GM23338 (cell line): Measurements from ENCODE around the gene CELSR3. TPM values are rescaled to one million over a fixed set of nuclear protein-coding genes. Genes with fewer than 3 reads are reported as not detected.

ENCODE experiments used
- ATAC-seq: fragments of 200-7000 bp; cut with Tn5 transposase; 3 replicates; pipeline ENCODE4 v1.9.1; 2020
- DNase-seq: peaks from one replicate; pipeline ENCODE4 v3.0.0-alpha.2; 2015; ENCODE audit warnings: low spot score
- H2AFZ ChIP-seq: fragments of 200-600 bp; sonication (generic); 2 replicates; pipeline ENCODE4 v1.8.0; 2016; ENCODE audit warnings: antibody characterized with exemption, mild to moderate bottlenecking, moderate library complexity
- H3F3A ChIP-seq: fragments of 200-600 bp; sonication (generic); replicated peaks from 2 replicates; pipeline ENCODE4 v1.8.0; 2017; ENCODE audit warnings: antibody characterized with exemption, mixed run types, low read depth
- H3K27ac ChIP-seq: fragments of 200-600 bp; sonication (generic); 2 replicates; pipeline ENCODE4 v1.6.1; 2016; ENCODE audit warnings: low read depth
- H3K27me3 ChIP-seq: fragments of 200-600 bp; sonication (generic); 2 replicates; pipeline ENCODE4 v1.8.0; 2016; ENCODE audit warnings: mild to moderate bottlenecking, mixed run types, moderate library complexity; ENCODE audit not compliant: insufficient read depth
- H3K36me3 ChIP-seq: fragments of 200-600 bp; sonication (generic); 2 replicates; pipeline ENCODE4 v1.8.0; 2016; ENCODE audit warnings: mild to moderate bottlenecking; ENCODE audit not compliant: insufficient read depth
- H3K4me1 ChIP-seq: fragments of 200-600 bp; sonication (generic); 2 replicates; pipeline ENCODE4 v1.8.0; 2016; ENCODE audit warnings: mild to moderate bottlenecking, moderate library complexity; ENCODE audit not compliant: insufficient read depth
- H3K4me2 ChIP-seq: fragments of 200-600 bp; sonication (generic); 2 replicates; pipeline ENCODE4 v1.7.1; 2017; ENCODE audit warnings: mixed run types
- H3K4me3 ChIP-seq: fragments of 200-600 bp; sonication (generic); 2 replicates; pipeline ENCODE4 v1.6.1; 2016; ENCODE audit warnings: mixed run types
- H3K79me2 ChIP-seq: fragments of 200-600 bp; sonication (generic); replicated peaks from 2 replicates; pipeline ENCODE4 v1.8.0; 2017; ENCODE audit warnings: mild to moderate bottlenecking; ENCODE audit not compliant: insufficient read depth
- H3K9me2 ChIP-seq: fragments of 200-600 bp; sonication (generic); 2 replicates; pipeline ENCODE4 v1.8.0; 2017; ENCODE audit not compliant: insufficient read depth
- H4K20me1 ChIP-seq: fragments of 200-600 bp; sonication (generic); replicated peaks from 2 replicates; pipeline ENCODE4 v1.8.0; 2017; ENCODE audit warnings: mild to moderate bottlenecking; ENCODE audit not compliant: insufficient read depth
- H3K27ac Mint-ChIP-seq: 2 replicates; pipeline ENCODE4 v1.8.0; 2020; ENCODE audit warnings: inconsistent platforms, mild to moderate bottlenecking, moderate library complexity, mixed read lengths
- H3K27me3 Mint-ChIP-seq: 3 replicates; pipeline ENCODE4 v1.8.0; 2022; ENCODE audit warnings: low read depth, mild to moderate bottlenecking, moderate library complexity, mixed read lengths, inconsistent platforms; ENCODE audit not compliant: insufficient read depth, poor library complexity
- H3K36me3 Mint-ChIP-seq: 3 replicates; pipeline ENCODE4 v1.8.0; 2021; ENCODE audit warnings: low read depth, mild to moderate bottlenecking, inconsistent platforms, moderate library complexity, mixed read lengths
- H3K4me1 Mint-ChIP-seq: 3 replicates; pipeline ENCODE4 v1.8.0; 2020; ENCODE audit warnings: mild to moderate bottlenecking, inconsistent platforms, mixed read lengths
- H3K4me3 Mint-ChIP-seq: 3 replicates; pipeline ENCODE4 v1.8.0; 2021; ENCODE audit warnings: moderate library complexity, mild to moderate bottlenecking, inconsistent platforms, mixed read lengths
- H3K9me3 Mint-ChIP-seq: 3 replicates; pipeline ENCODE4 v1.8.0; 2020; ENCODE audit warnings: moderate library complexity, mild to moderate bottlenecking, inconsistent platforms, mixed read lengths
- CREB1 ChIP-seq: fragments of 250-450 bp; sonication (Bioruptor Pico); IDR thresholded peaks from 2 replicates; pipeline ENCODE4 v1.5.0; 2020; ENCODE audit warnings: low read depth, mild to moderate bottlenecking, moderate library complexity
- EZH2 ChIP-seq: fragments of 200-600 bp; sonication (generic); IDR thresholded peaks from one replicate; pipeline ENCODE4 v1.8.0; 2017; ENCODE audit warnings: antibody characterized with exemption, mild to moderate bottlenecking, low read depth; ENCODE audit not compliant: unreplicated experiment
- EZH2phosphoT487 ChIP-seq: fragments of 200-600 bp; sonication (generic); IDR thresholded peaks from one replicate; pipeline ENCODE4 v1.8.1; 2018; ENCODE audit warnings: antibody characterized with exemption; ENCODE audit not compliant: unreplicated experiment
- JUNB ChIP-seq: IDR thresholded peaks from one replicate; pipeline ENCODE4 v1.6.1; 2016; ENCODE audit warnings: antibody characterized with exemption; ENCODE audit not compliant: unreplicated experiment
- NANOG ChIP-seq: IDR thresholded peaks from 2 replicates; pipeline ENCODE4 v1.6.1; 2016; ENCODE audit warnings: antibody characterized with exemption, borderline replicate concordance
- POLR2AphosphoS5 ChIP-seq: IDR thresholded peaks from 2 replicates; pipeline ENCODE4 v1.6.1; 2016; ENCODE audit warnings: antibody characterized with exemption, low read depth
- STAT1 ChIP-seq: IDR thresholded peaks from one replicate; pipeline ENCODE4 v1.6.1; 2016; ENCODE audit warnings: antibody characterized with exemption; ENCODE audit not compliant: unreplicated experiment
- ZNF114 ChIP-seq: fragments of 250-450 bp; sonication (Bioruptor Pico); IDR thresholded peaks from 2 replicates; pipeline ENCODE4 v1.5.0; 2020; ENCODE audit warnings: mild to moderate bottlenecking, moderate library complexity
- ZNF331 ChIP-seq: fragments of 250-450 bp; sonication (Bioruptor Pico); IDR thresholded peaks from 2 replicates; pipeline ENCODE4 v1.5.0; 2020; ENCODE audit warnings: low read depth, mild to moderate bottlenecking, moderate library complexity
- polyA plus RNA-seq: library from polyadenylated mRNA; unstranded; fragments of >200 nt; fragmentation: Nextera tagmentation; extraction: Ambion mirVana; gene quantifications from 2 replicates; pipeline ENCODE4 v1.2.1, GENCODE V29; 2016
- total RNA-seq: library from RNA; depleted of rRNA; stranded (reverse); fragments of >200 nt; shearing (Covaris generic); gene quantifications from 2 replicates; pipeline ENCODE4 v1.2.3, GENCODE V29; 2014
- TF ChIP-seq, protein P1 (sequence below): fragments of 250-450 bp; sonication (Bioruptor Pico); IDR thresholded peaks from 2 replicates; pipeline ENCODE4 v1.5.0; 2020; ENCODE audit warnings: mild to moderate bottlenecking, moderate library complexity
- TF ChIP-seq, protein P2 (sequence below), 2 experiments: fragments of 200-600 bp in 1 of 2; sonication (generic) in 1 of 2; conservative IDR thresholded peaks; 2 replicates each; pipeline versions ENCODE4 v1.5.1 to v1.6.1; 2016 to 2017; ENCODE audit warnings: antibody characterized with exemption in 2 of 2, low read depth in 2 of 2, mild to moderate bottlenecking in 2 of 2, moderate library complexity in 1 of 2
- TF ChIP-seq, protein P3 (sequence below): IDR thresholded peaks from 2 replicates; pipeline ENCODE4 v1.6.1; 2016; ENCODE audit warnings: antibody characterized with exemption
- TF ChIP-seq, protein P4 (sequence below): IDR thresholded peaks from one replicate; pipeline ENCODE4 v1.6.1; 2018; ENCODE audit warnings: antibody characterized with exemption; ENCODE audit not compliant: unreplicated experiment

Gene CELSR3
- total and polyA plus RNA-seq, 2 experiments from 2014 or later: 7.5 to 33.3 TPM

DNA sequence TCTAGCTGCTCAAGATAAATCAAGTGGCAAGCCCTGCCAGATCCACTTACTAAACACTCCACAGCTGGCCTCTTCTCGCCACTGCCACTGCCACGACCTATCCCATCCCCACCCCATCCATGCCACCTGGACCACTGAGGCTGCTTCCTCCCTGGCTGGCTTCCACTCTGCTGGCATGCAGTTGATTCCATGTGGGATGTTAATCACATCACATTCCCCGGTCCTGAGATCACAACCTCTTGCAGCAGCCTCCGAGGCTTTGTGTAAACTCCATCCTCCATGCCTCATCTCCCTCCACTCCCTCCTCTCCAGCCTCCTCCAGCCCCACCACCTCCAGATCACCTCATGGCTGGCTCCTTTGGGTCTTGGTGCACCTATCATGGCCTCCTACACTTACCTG is 15.4 kb upstream of the CELSR3 start:
- Mint-ChIP-seq H3K36me3 (peaks cover 68% of the 10 kb centered on the region), H3K27me3 (peaks cover 17% of the 10 kb centered on the region), H3K27ac (no peak overlapping the region), H3K4me3 (no peak overlapping the region), H3K4me1 (no peaks in the 10 kb centered on the region), H3K9me3 (no peaks in the 10 kb centered on the region; the same call in 2 of the 3 replicates)
- H3K27me3 ChIP-seq: no peaks in the 10 kb centered on the region
- no peak overlapping the region for H2AFZ ChIP-seq
- H3K4me2 ChIP-seq: no peak overlapping the region
- no peaks in the 10 kb centered on the region for H3K9me2 ChIP-seq
- no peaks in the 10 kb centered on the region for H3F3A ChIP-seq
- no peaks in the 10 kb centered on the region for H3K79me2 ChIP-seq
- no peak for ATAC-seq
- no peak overlapping the region for H3K27ac ChIP-seq
- TF ChIP-seq, protein P1, sequence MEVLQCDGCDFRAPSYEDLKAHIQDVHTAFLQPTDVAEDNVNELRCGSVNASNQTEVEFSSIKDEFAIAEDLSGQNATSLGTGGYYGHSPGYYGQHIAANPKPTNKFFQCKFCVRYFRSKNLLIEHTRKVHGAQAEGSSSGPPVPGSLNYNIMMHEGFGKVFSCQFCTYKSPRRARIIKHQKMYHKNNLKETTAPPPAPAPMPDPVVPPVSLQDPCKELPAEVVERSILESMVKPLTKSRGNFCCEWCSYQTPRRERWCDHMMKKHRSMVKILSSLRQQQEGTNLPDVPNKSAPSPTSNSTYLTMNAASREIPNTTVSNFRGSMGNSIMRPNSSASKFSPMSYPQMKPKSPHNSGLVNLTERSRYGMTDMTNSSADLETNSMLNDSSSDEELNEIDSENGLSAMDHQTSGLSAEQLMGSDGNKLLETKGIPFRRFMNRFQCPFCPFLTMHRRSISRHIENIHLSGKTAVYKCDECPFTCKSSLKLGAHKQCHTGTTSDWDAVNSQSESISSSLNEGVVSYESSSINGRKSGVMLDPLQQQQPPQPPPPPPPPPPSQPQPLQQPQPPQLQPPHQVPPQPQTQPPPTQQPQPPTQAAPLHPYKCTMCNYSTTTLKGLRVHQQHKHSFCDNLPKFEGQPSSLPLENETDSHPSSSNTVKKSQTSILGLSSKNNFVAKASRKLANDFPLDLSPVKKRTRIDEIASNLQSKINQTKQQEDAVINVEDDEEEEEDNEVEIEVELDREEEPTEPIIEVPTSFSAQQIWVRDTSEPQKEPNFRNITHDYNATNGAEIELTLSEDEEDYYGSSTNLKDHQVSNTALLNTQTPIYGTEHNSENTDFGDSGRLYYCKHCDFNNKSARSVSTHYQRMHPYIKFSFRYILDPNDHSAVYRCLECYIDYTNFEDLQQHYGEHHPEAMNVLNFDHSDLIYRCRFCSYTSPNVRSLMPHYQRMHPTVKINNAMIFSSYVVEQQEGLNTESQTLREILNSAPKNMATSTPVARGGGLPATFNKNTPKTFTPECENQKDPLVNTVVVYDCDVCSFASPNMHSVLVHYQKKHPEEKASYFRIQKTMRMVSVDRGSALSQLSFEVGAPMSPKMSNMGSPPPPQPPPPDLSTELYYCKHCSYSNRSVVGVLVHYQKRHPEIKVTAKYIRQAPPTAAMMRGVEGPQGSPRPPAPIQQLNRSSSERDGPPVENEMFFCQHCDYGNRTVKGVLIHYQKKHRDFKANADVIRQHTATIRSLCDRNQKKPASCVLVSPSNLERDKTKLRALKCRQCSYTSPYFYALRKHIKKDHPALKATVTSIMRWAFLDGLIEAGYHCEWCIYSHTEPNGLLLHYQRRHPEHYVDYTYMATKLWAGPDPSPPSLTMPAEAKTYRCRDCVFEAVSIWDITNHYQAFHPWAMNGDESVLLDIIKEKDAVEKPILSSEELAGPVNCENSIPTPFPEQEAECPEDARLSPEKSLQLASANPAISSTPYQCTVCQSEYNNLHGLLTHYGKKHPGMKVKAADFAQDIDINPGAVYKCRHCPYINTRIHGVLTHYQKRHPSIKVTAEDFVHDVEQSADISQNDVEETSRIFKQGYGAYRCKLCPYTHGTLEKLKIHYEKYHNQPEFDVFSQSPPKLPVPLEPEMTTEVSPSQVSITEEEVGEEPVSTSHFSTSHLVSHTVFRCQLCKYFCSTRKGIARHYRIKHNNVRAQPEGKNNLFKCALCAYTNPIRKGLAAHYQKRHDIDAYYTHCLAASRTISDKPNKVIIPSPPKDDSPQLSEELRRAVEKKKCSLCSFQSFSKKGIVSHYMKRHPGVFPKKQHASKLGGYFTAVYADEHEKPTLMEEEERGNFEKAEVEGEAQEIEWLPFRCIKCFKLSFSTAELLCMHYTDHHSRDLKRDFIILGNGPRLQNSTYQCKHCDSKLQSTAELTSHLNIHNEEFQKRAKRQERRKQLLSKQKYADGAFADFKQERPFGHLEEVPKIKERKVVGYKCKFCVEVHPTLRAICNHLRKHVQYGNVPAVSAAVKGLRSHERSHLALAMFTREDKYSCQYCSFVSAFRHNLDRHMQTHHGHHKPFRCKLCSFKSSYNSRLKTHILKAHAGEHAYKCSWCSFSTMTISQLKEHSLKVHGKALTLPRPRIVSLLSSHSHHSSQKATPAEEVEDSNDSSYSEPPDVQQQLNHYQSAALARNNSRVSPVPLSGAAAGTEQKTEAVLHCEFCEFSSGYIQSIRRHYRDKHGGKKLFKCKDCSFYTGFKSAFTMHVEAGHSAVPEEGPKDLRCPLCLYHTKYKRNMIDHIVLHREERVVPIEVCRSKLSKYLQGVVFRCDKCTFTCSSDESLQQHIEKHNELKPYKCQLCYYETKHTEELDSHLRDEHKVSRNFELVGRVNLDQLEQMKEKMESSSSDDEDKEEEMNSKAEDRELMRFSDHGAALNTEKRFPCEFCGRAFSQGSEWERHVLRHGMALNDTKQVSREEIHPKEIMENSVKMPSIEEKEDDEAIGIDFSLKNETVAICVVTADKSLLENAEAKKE: no peak
- TF ChIP-seq, protein P2, sequence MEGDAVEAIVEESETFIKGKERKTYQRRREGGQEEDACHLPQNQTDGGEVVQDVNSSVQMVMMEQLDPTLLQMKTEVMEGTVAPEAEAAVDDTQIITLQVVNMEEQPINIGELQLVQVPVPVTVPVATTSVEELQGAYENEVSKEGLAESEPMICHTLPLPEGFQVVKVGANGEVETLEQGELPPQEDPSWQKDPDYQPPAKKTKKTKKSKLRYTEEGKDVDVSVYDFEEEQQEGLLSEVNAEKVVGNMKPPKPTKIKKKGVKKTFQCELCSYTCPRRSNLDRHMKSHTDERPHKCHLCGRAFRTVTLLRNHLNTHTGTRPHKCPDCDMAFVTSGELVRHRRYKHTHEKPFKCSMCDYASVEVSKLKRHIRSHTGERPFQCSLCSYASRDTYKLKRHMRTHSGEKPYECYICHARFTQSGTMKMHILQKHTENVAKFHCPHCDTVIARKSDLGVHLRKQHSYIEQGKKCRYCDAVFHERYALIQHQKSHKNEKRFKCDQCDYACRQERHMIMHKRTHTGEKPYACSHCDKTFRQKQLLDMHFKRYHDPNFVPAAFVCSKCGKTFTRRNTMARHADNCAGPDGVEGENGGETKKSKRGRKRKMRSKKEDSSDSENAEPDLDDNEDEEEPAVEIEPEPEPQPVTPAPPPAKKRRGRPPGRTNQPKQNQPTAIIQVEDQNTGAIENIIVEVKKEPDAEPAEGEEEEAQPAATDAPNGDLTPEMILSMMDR (conservative IDR thresholded peaks at IDR 0.05; ENCODE audit: low read depth in 2 of 2): no peak
- no peak for TF ChIP-seq EZH2
- no peak for TF ChIP-seq POLR2AphosphoS5
- no peak for TF ChIP-seq NANOG
- TF ChIP-seq JUNB: no peak
- no peak for TF ChIP-seq EZH2phosphoT487
- TF ChIP-seq, protein P3, sequence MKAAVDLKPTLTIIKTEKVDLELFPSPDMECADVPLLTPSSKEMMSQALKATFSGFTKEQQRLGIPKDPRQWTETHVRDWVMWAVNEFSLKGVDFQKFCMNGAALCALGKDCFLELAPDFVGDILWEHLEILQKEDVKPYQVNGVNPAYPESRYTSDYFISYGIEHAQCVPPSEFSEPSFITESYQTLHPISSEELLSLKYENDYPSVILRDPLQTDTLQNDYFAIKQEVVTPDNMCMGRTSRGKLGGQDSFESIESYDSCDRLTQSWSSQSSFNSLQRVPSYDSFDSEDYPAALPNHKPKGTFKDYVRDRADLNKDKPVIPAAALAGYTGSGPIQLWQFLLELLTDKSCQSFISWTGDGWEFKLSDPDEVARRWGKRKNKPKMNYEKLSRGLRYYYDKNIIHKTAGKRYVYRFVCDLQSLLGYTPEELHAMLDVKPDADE: no peak
- no peak for TF ChIP-seq ZNF114 (CRISPR knock-in tag)
- TF ChIP-seq, protein P4, sequence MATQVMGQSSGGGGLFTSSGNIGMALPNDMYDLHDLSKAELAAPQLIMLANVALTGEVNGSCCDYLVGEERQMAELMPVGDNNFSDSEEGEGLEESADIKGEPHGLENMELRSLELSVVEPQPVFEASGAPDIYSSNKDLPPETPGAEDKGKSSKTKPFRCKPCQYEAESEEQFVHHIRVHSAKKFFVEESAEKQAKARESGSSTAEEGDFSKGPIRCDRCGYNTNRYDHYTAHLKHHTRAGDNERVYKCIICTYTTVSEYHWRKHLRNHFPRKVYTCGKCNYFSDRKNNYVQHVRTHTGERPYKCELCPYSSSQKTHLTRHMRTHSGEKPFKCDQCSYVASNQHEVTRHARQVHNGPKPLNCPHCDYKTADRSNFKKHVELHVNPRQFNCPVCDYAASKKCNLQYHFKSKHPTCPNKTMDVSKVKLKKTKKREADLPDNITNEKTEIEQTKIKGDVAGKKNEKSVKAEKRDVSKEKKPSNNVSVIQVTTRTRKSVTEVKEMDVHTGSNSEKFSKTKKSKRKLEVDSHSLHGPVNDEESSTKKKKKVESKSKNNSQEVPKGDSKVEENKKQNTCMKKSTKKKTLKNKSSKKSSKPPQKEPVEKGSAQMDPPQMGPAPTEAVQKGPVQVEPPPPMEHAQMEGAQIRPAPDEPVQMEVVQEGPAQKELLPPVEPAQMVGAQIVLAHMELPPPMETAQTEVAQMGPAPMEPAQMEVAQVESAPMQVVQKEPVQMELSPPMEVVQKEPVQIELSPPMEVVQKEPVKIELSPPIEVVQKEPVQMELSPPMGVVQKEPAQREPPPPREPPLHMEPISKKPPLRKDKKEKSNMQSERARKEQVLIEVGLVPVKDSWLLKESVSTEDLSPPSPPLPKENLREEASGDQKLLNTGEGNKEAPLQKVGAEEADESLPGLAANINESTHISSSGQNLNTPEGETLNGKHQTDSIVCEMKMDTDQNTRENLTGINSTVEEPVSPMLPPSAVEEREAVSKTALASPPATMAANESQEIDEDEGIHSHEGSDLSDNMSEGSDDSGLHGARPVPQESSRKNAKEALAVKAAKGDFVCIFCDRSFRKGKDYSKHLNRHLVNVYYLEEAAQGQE: no peak
- TF ChIP-seq ZNF331: no peak
- no peak for TF ChIP-seq STAT1
- no peak for TF ChIP-seq CREB1
- H4K20me1 ChIP-seq: peaks cover 2% of the 10 kb centered on the region; the same call in 1 of the 2 replicates
- DNase-seq: no peak
- H3K4me1 ChIP-seq: no peaks in the 10 kb centered on the region
- H3K4me3 ChIP-seq: no peak overlapping the region
- H3K36me3 ChIP-seq: no peaks in the 10 kb centered on the region
